Raji (cell line): ENCODE data around the gene TMEM95.

Experiments
- POLR2A ChIP-seq: IDR thresholded peaks from 2 replicates; pipeline ENCODE4 v1.6.1; 2011; ENCODE audit warnings: low read depth, low read length, control low read depth; ENCODE audit not compliant: insufficient read depth

The TMEM95 gene

GRCh38 chr17:7403977-7404736 lies 49.2 kb downstream of the TMEM95 start, which contains the start of gene TMEM256:
Gene TMEM256, minus strand, starts transcription at chr17:7404097. Its CDS starts 13 bp downstream, at chr17:7404084.
- peak; percentile 91 for TF ChIP-seq POLR2A

- no peak for TF ChIP-seq POLR2A
These were observed 49.9 kb downstream of the TMEM95 start for GRCh38 chr17:7404737-7405349.

- no peak for TF ChIP-seq POLR2A
These were observed 50.6 kb downstream of the TMEM95 start for GRCh38 chr17:7405350-7406234.

GRCh38 chr17:7406235-7406825 lies 51.4 kb downstream of the TMEM95 start:
- TF ChIP-seq POLR2A: no peak
